H9 (cell line): Measurements from ENCODE around the gene KRT36. TPM values are rescaled to one million over a fixed set of nuclear protein-coding genes. Genes with fewer than 3 reads are reported as not detected.

ENCODE experiments used
- DNase-seq: peaks from one replicate; pipeline ENCODE4 v3.0.0-alpha.2; 2017
- H2AFZ ChIP-seq: one replicate; pipeline ENCODE4 v1.6.1; 2013; ENCODE audit warnings: mild to moderate bottlenecking, low read length, control low read depth, moderate library complexity
- H2AK5ac ChIP-seq: 2 replicates; pipeline ENCODE4 v1.6.1; 2013; ENCODE audit warnings: low read length, control low read depth, mixed read lengths; ENCODE audit not compliant: insufficient read length
- H2BK120ac ChIP-seq: one replicate; pipeline ENCODE4 v1.6.1; 2013; ENCODE audit warnings: low read depth, mild to moderate bottlenecking, low read length, control low read depth, inconsistent platforms; ENCODE audit not compliant: poor library complexity, severe bottlenecking
- H2BK12ac ChIP-seq: 2 replicates; pipeline ENCODE4 v1.6.1; 2013; ENCODE audit warnings: low read length, control low read depth, mixed read lengths, low read depth; ENCODE audit not compliant: insufficient read length
- H2BK15ac ChIP-seq: 2 replicates; pipeline ENCODE4 v1.6.1; 2013; ENCODE audit warnings: low read depth, low read length, control low read depth
- H2BK20ac ChIP-seq: one replicate; pipeline ENCODE4 v1.6.1; 2013; ENCODE audit warnings: low read depth, mild to moderate bottlenecking, low read length, control low read depth, inconsistent platforms; ENCODE audit not compliant: poor library complexity, severe bottlenecking
- H2BK5ac ChIP-seq: 2 replicates; pipeline ENCODE4 v1.6.1; 2013; ENCODE audit warnings: low read length, control low read depth, mixed read lengths; ENCODE audit not compliant: insufficient read length
- H3K14ac ChIP-seq: 2 replicates; pipeline ENCODE4 v1.6.1; 2013; ENCODE audit warnings: low read length, control low read depth; ENCODE audit not compliant: insufficient read depth
- H3K18ac ChIP-seq: 2 replicates; pipeline ENCODE4 v1.6.1; 2013; ENCODE audit warnings: low read depth, mild to moderate bottlenecking, mixed read lengths, low read length, control low read depth; ENCODE audit not compliant: insufficient read length
- H3K23ac ChIP-seq: 2 replicates; pipeline ENCODE4 v1.6.1; 2013; ENCODE audit warnings: low read length, control low read depth, mixed read lengths, low read depth; ENCODE audit not compliant: insufficient read length
- H3K23me2 ChIP-seq: 2 replicates; pipeline ENCODE4 v1.6.1; 2013; ENCODE audit warnings: low read depth, mild to moderate bottlenecking, mixed read lengths, low read length, control low read depth; ENCODE audit not compliant: insufficient read length, poor library complexity, severe bottlenecking
- H3K27ac ChIP-seq: 2 replicates; pipeline ENCODE4 v1.5.1; 2013; ENCODE audit warnings: low read length, control low read depth, mixed read lengths, low read depth; ENCODE audit not compliant: insufficient read length
- H3K27me3 ChIP-seq: 2 replicates; pipeline ENCODE4 v1.6.1; 2013; ENCODE audit warnings: low read length, control low read depth, inconsistent platforms; ENCODE audit not compliant: insufficient read depth
- H3K4ac ChIP-seq: 2 replicates; pipeline ENCODE4 v1.6.1; 2013; ENCODE audit warnings: low read depth, mild to moderate bottlenecking, control low read depth, inconsistent platforms, low read length, moderate library complexity
- H3K4me1 ChIP-seq: 2 replicates; pipeline ENCODE4 v1.6.1; 2013; ENCODE audit warnings: low read length, control low read depth, inconsistent platforms; ENCODE audit not compliant: insufficient read depth
- H3K4me2 ChIP-seq: 2 replicates; pipeline ENCODE4 v1.6.1; 2013; ENCODE audit warnings: low read length, control low read depth, mixed read lengths; ENCODE audit not compliant: insufficient read length, insufficient read depth
- H3K56ac ChIP-seq: 2 replicates; pipeline ENCODE4 v1.6.1; 2013; ENCODE audit warnings: low read depth, mild to moderate bottlenecking, mixed read lengths, low read length, control low read depth; ENCODE audit not compliant: insufficient read length
- H3K79me1 ChIP-seq: 2 replicates; pipeline ENCODE4 v1.6.1; 2013; ENCODE audit warnings: low read depth, mild to moderate bottlenecking, moderate library complexity, low read length, control low read depth, inconsistent platforms; ENCODE audit not compliant: insufficient read depth, poor library complexity, severe bottlenecking
- H3K79me2 ChIP-seq: 2 replicates; pipeline ENCODE4 v1.6.1; 2013; ENCODE audit warnings: low read length, control low read depth, inconsistent platforms; ENCODE audit not compliant: insufficient read depth
- H3K9ac ChIP-seq: 2 replicates; pipeline ENCODE4 v1.6.1; 2013; ENCODE audit warnings: low read length, control low read depth, mixed read lengths; ENCODE audit not compliant: insufficient read length; ENCODE audit errors: extremely low read depth
- H3K9me3 ChIP-seq: one replicate; pipeline ENCODE4 v1.6.1; 2013; ENCODE audit warnings: low read depth, low read length, inconsistent platforms; ENCODE audit not compliant: control insufficient read depth
- H3T11ph ChIP-seq: one replicate; pipeline ENCODE4 v1.6.1; 2013; ENCODE audit warnings: mild to moderate bottlenecking, low read length, control low read depth, inconsistent platforms
- H4K20me1 ChIP-seq: one replicate; pipeline ENCODE4 v1.6.1; 2013; ENCODE audit not compliant: control insufficient read depth, insufficient read length, insufficient read depth
- H4K5ac ChIP-seq: 2 replicates; pipeline ENCODE4 v1.6.1; 2013; ENCODE audit warnings: low read depth, mild to moderate bottlenecking, mixed read lengths, low read length, control low read depth; ENCODE audit not compliant: insufficient read length
- H4K8ac ChIP-seq: replicated peaks from 2 replicates; pipeline ENCODE4 v1.6.1; 2013; ENCODE audit warnings: low read length, control low read depth, mixed read lengths, low read depth; ENCODE audit not compliant: insufficient read length
- H4K91ac ChIP-seq: 2 replicates; pipeline ENCODE4 v1.6.1; 2013; ENCODE audit warnings: low read depth, mild to moderate bottlenecking, moderate library complexity, mixed read lengths, low read length, control low read depth; ENCODE audit not compliant: insufficient read length
- H3K27ac Mint-ChIP-seq, 3 experiments: 2 replicates in 2 of 3; 3 replicates in 1 of 3; pipeline ENCODE4 v1.8.0; 2020 to 2021; ENCODE audit warnings: mixed read lengths in 3 of 3, mild to moderate bottlenecking in 1 of 3, moderate library complexity in 1 of 3
- H3K27me3 Mint-ChIP-seq: 2 replicates; pipeline ENCODE4 v1.8.0; 2021; ENCODE audit warnings: low read depth, mild to moderate bottlenecking, moderate library complexity, mixed read lengths
- H3K36me3 Mint-ChIP-seq, 3 experiments: 2 replicates in 2 of 3; 3 replicates in 1 of 3; pipeline ENCODE4 v1.8.0; 2020 to 2021; ENCODE audit warnings: low read depth in 3 of 3, mixed read lengths in 3 of 3; ENCODE audit not compliant: insufficient read depth in 1 of 3
- H3K4me1 Mint-ChIP-seq, 2 experiments: 2 replicates each; pipeline ENCODE4 v1.8.0; 2020; ENCODE audit warnings: mixed read lengths in 2 of 2
- H3K4me3 Mint-ChIP-seq, 2 experiments: 2 replicates in 1 of 2; 3 replicates in 1 of 2; pipeline ENCODE4 v1.8.0; 2020 to 2021; ENCODE audit warnings: mild to moderate bottlenecking in 2 of 2, mixed read lengths in 2 of 2, moderate library complexity in 1 of 2
- H3K9me3 Mint-ChIP-seq, 2 experiments: 2 replicates in 1 of 2; 3 replicates in 1 of 2; pipeline ENCODE4 v1.8.0; 2020; ENCODE audit warnings: mild to moderate bottlenecking in 2 of 2, mixed read lengths in 2 of 2, moderate library complexity in 1 of 2
- CTCF ChIP-seq: fragments of 200-600 bp; sonication (generic); conservative IDR thresholded peaks from 3 replicates; pipeline ENCODE4 v1.8.0; 2021; ENCODE audit warnings: antibody characterized with exemption, mild to moderate bottlenecking
- WGBS: extraction: QIAGEN DNeasy Blood & Tissue Kit; methylation state at CpG from one replicate; pipeline ENCODE4 v1.1.7; 2013; ENCODE audit warnings: missing lambda C conversion rate, low lambda C conversion rate, mixed read lengths; ENCODE audit not compliant: insufficient read length; ENCODE audit errors: extremely low coverage; 5-methylcytosine and 5-hydroxymethylcytosine counted together
- total RNA-seq: library from RNA; stranded (reverse); gene quantifications from 2 replicates; pipeline ENCODE4 v1.2.1, GENCODE V29; 2021

The KRT36 gene
- total RNA-seq, 1 experiment from 2014 or later, result not detected

- Histone ChIP-seq H4K20me1 (no peaks in the 10 kb centered on the region), H3K4ac (no peak overlapping the region), H2BK20ac (no peak overlapping the region), H2BK15ac (no peak overlapping the region), H3K9me3 (no peaks in the 10 kb centered on the region), H2BK120ac (no peak overlapping the region), H3K79me1 (no peaks in the 10 kb centered on the region), H2BK5ac (no peak overlapping the region), H3K23me2 (no peaks in the 10 kb centered on the region), H2AK5ac (no peak overlapping the region), H3K56ac (no peak overlapping the region), H3T11ph (no peak overlapping the region), H3K27me3 (no peaks in the 10 kb centered on the region), H4K8ac (no peak overlapping the region), H3K27ac (no peak overlapping the region), H4K91ac (no peak overlapping the region), H2AFZ (no peak overlapping the region), H2BK12ac (no peak overlapping the region), H4K5ac (no peak overlapping the region), H3K4me2 (no peak overlapping the region), H3K4me1 (no peaks in the 10 kb centered on the region), H3K23ac (no peak overlapping the region), H3K79me2 (no peaks in the 10 kb centered on the region), H3K18ac (no peak overlapping the region), H3K14ac (no peak overlapping the region), H3K9ac (no peak overlapping the region)
- Mint-ChIP-seq H3K27ac (no peak overlapping the region), H3K4me3 (no peak overlapping the region), H3K9me3 (peaks cover 0 to 2% of the 10 kb centered on the region in 2 experiments; a peak in 1 of 5 replicates), H3K36me3 (no peaks in the 10 kb centered on the region), H3K4me1 (no peaks in the 10 kb centered on the region), H3K27me3 (peaks cover 11% of the 10 kb centered on the region)
- no peak for TF ChIP-seq CTCF
- WGBS, result no CpG with 5 or more reads among the region's 15 CpGs
- no peak for DNase-seq
These were observed 27.0 kb downstream of the KRT36 start for GRCh38 chr17:41462705-41463104.
